ENCODE data around the gene GSTO1. TPM values are rescaled to one million over a fixed set of nuclear protein-coding genes. Genes with fewer than 3 reads are reported as not detected.

Gene GSTO1
- total and polyA plus RNA-seq, 2 of the 13 experiments (the other 11 are each of a cell fraction or from before 2014, with no cell fraction given): 228 to 300 TPM

- TF ChIP-seq ZNF468 (CRISPR knock-in tag; IDR thresholded peaks at IDR 0.05): 0 out of 2 replicates have a peak, but pooled peaks have one; percentile 40
- peak; percentile 81 for TF ChIP-seq RARA (CRISPR knock-in tag; IDR thresholded peaks at IDR 0.05)
- TF ChIP-seq HMGA1 (CRISPR knock-in tag; conservative IDR thresholded peaks at IDR 0.05): no peak
- 0 out of 2 replicates have a peak, but pooled peaks have one; percentile 27 for TF ChIP-seq HNRNPL (IDR thresholded peaks at IDR 0.05; ENCODE audit: low read depth, low read length)
- no peak for TF ChIP-seq FOXK2 (IDR thresholded peaks at IDR 0.05)
- TF ChIP-seq ETV5 (CRISPR knock-in tag; IDR thresholded peaks at IDR 0.05; ENCODE audit: borderline replicate concordance): peak; percentile 71; the same call in 1 of the 2 replicates
- 0 out of 2 replicates have a peak, but pooled peaks have one; percentile 47 for TF ChIP-seq IKZF5 (CRISPR knock-in tag; IDR thresholded peaks at IDR 0.05)
- peak; percentile 91 for TF ChIP-seq TAF1 (CRISPR knock-in tag; IDR thresholded peaks at IDR 0.05)
- peak; percentile 36; the same call in 1 of the 2 replicates for TF ChIP-seq REPIN1 (CRISPR knock-in tag; IDR thresholded peaks at IDR 0.05; ENCODE audit: borderline replicate concordance, low read depth)
- peak; percentile 25; the same call in 1 of the 2 replicates for TF ChIP-seq HINFP (CRISPR knock-in tag; IDR thresholded peaks at IDR 0.05; ENCODE audit: low read depth)
- peak; percentile 60 for TF ChIP-seq SKI (IDR thresholded peaks at IDR 0.05; ENCODE audit: partially characterized antibody)
- 0 out of 2 replicates have a peak, but pooled peaks have one; percentile 18 for TF ChIP-seq PPARG (CRISPR knock-in tag; conservative IDR thresholded peaks at IDR 0.05)
- TF ChIP-seq PHF20 (CRISPR knock-in tag; IDR thresholded peaks at IDR 0.05): peak; percentile 40; the same call in 1 of the 2 replicates
- peak; percentile 22; the same call in 1 of the 2 replicates for TF ChIP-seq GFI1 (CRISPR knock-in tag; IDR thresholded peaks at IDR 0.05; ENCODE audit: borderline replicate concordance)
- TF ChIP-seq ZNF816 (CRISPR knock-in tag; IDR thresholded peaks at IDR 0.05; ENCODE audit: borderline replicate concordance): peak; percentile 49; the same call in 1 of the 2 replicates
- peak; percentile 68; the same call in 1 of the 2 replicates for TF ChIP-seq ZNF230 (CRISPR knock-in tag; IDR thresholded peaks at IDR 0.05)
- TF ChIP-seq TFDP2 (CRISPR knock-in tag; IDR thresholded peaks at IDR 0.05): peak; percentile 56
- TF ChIP-seq NONO (IDR thresholded peaks at IDR 0.05): no peak
- peak; percentile 38; the same call in 1 of the 2 replicates for TF ChIP-seq NONO (CRISPR knock-in tag; conservative IDR thresholded peaks at IDR 0.05)
- TF ChIP-seq AGO2 (optimal IDR thresholded peaks at IDR 0.05; ENCODE audit: low read depth, low read length): peak; percentile 83
- no peak for TF ChIP-seq GTF3A (CRISPR knock-in tag; conservative IDR thresholded peaks at IDR 0.05)
- peak; percentile 94 for TF ChIP-seq MTERF4 (CRISPR knock-in tag; IDR thresholded peaks at IDR 0.05)
- peak; percentile 81 for TF ChIP-seq RXRA (CRISPR knock-in tag; IDR thresholded peaks at IDR 0.05)
- no peak for TF ChIP-seq ZNF879 (CRISPR knock-in tag; IDR thresholded peaks at IDR 0.05)
- TF ChIP-seq MYC (CRISPR knock-in tag; IDR thresholded peaks at IDR 0.05; ENCODE audit: borderline replicate concordance): peak; percentile 70; the same call in 1 of the 2 replicates
- peak; percentile 30 for TF ChIP-seq TARDBP (CRISPR knock-in tag; IDR thresholded peaks at IDR 0.05)
- no peak for TF ChIP-seq MEIS2 (CRISPR knock-in tag; IDR thresholded peaks at IDR 0.05)
Measured at GRCh38 chr10:104254493-104255310, at the start of gene GSTO1 (continued).

Measured in HepG2 (cell line).